ENCODE results near the gene TMEM184B.

- TF ChIP-seq EP300 (IDR thresholded peaks at IDR 0.05) (no peak), CTCF (IDR thresholded peaks at IDR 0.05) (no peak)
Measured at GRCh38 chr22:38320605-38321402, 48.0 kb upstream of the TMEM184B start.

All from gastroesophageal sphincter (tissue), 3 donors.